IPS-NIHi7 (cell line): ENCODE measurements around the gene GMFB.
A peak's percentile ranks its signal among the peaks of the same experiment; 100 is the strongest.

Source experiments
- DNase-seq: peaks from one replicate; pipeline ENCODE4 v3.0.0; 2012; ENCODE audit warnings: mixed read lengths; ENCODE audit errors: extremely low spot score

GMFB gene

GRCh38 chr14:54488646-54489317, at the start of gene GMFB:
TSS of gene GMFB (minus strand) at chr14:54488980. CDS start at chr14:54488927, 53 bp downstream.
- peak; percentile 91 for DNase-seq

GRCh38 chr14:54538055-54538454, 49.3 kb upstream of the GMFB start:
- no peak for DNase-seq

GRCh38 chr14:54537651-54538050, 48.9 kb upstream of the GMFB start:
- no peak for DNase-seq

GRCh38 chr14:54535646-54536045, 46.9 kb upstream of the GMFB start:
- DNase-seq, result no peak

- no peak for DNase-seq
These were observed 46.3 kb upstream of the GMFB start for GRCh38 chr14:54535126-54535525.

GRCh38 chr14:54533100-54533499, 44.3 kb upstream of the GMFB start:
- no peak for DNase-seq

GRCh38 chr14:54532111-54533012, 43.6 kb upstream of the GMFB start:
- no peak for DNase-seq

GRCh38 chr14:54529811-54530210, 41.0 kb upstream of the GMFB start:
- no peak for DNase-seq

- no peak for DNase-seq
These were observed 40.2 kb upstream of the GMFB start for GRCh38 chr14:54528973-54529372.

- no peak for DNase-seq
These were observed 35.6 kb upstream of the GMFB start for GRCh38 chr14:54524410-54524809.

GRCh38 chr14:54516709-54517108, 27.9 kb upstream of the GMFB start:
- no peak for DNase-seq

GRCh38 chr14:54515670-54516069, 26.9 kb upstream of the GMFB start:
- DNase-seq, result no peak

GRCh38 chr14:54512393-54512792, 23.6 kb upstream of the GMFB start:
- DNase-seq, result no peak

- peak; percentile 99 for DNase-seq
These were observed 21.0 kb upstream of the GMFB start, which contains the start of gene CGRRF1 for GRCh38 chr14:54509546-54510501. TSS of gene CGRRF1 (plus strand) at chr14:54509906. CDS start at chr14:54509960, 54 bp downstream.

GRCh38 chr14:54503486-54503885, 14.7 kb upstream of the GMFB start:
- no peak for DNase-seq

GRCh38 chr14:54502602-54503001, 13.8 kb upstream of the GMFB start:
- DNase-seq, result no peak

GRCh38 chr14:54501480-54501879, 12.7 kb upstream of the GMFB start:
- no peak for DNase-seq

- DNase-seq, result no peak
These were observed 12.0 kb upstream of the GMFB start for GRCh38 chr14:54500744-54501143.

- DNase-seq, result no peak
These were observed 9.8 kb upstream of the GMFB start for GRCh38 chr14:54498579-54498978.

- no peak for DNase-seq
These were observed 9.3 kb upstream of the GMFB start for GRCh38 chr14:54498095-54498531.

GRCh38 chr14:54497224-54497623, 8.4 kb upstream of the GMFB start:
- DNase-seq, result no peak

GRCh38 chr14:54493293-54493692, 4.5 kb upstream of the GMFB start:
- no peak for DNase-seq
